Suprapubic skin (tissue), 4 donors: Measurements from ENCODE around the gene HCN2. TPM values are rescaled to one million over a fixed set of nuclear protein-coding genes. Genes with fewer than 3 reads are reported as not detected.

Source experiments
- DNase-seq, 2 donors: peaks; one replicate each; pipeline ENCODE4 v3.0.0-alpha.2; 2019; ENCODE audit warnings: low spot score in 2 of 2
- H3K27ac ChIP-seq: fragments of 200-600 bp; sonication (generic); one replicate; pipeline ENCODE4 v1.5.1; 2019
- H3K27me3 ChIP-seq: fragments of 200-600 bp; sonication (generic); one replicate; pipeline ENCODE4 v1.5.1; 2019
- H3K36me3 ChIP-seq: fragments of 200-600 bp; sonication (generic); one replicate; pipeline ENCODE4 v1.5.1; 2019
- H3K4me1 ChIP-seq: fragments of 200-600 bp; sonication (generic); one replicate; pipeline ENCODE4 v1.5.1; 2019
- H3K4me3 ChIP-seq: fragments of 200-600 bp; sonication (generic); one replicate; pipeline ENCODE4 v1.5.1; 2019; ENCODE audit warnings: mild to moderate bottlenecking
- H3K9me3 ChIP-seq: fragments of 200-600 bp; sonication (generic); one replicate; pipeline ENCODE4 v1.5.1; 2019
- CTCF ChIP-seq, 2 donors: fragments of 200-600 bp in 1 of 2; fragments of 450-650 bp in 1 of 2; sonication (generic) in 1 of 2; IDR thresholded peaks; one replicate each; pipeline ENCODE4 v1.5.1; 2016 to 2019; ENCODE audit warnings: antibody characterized with exemption in 2 of 2, mild to moderate bottlenecking in 1 of 2, moderate library complexity in 1 of 2
- EP300 ChIP-seq: sonication (generic); formaldehyde crosslinking; IDR thresholded peaks from one replicate; pipeline ENCODE4 v1.6.1; 2017; ENCODE audit warnings: antibody characterized with exemption
- POLR2A ChIP-seq, 2 donors: fragments of 450-650 bp; IDR thresholded peaks; one replicate each; pipeline ENCODE4 v1.6.1; 2017; ENCODE audit warnings: antibody characterized with exemption in 2 of 2, mild to moderate bottlenecking in 2 of 2, moderate library complexity in 2 of 2
- POLR2AphosphoS5 ChIP-seq, 3 donors: sonication (generic); formaldehyde crosslinking; IDR thresholded peaks; one replicate each; pipeline ENCODE4 v1.6.1; 2017; ENCODE audit warnings: antibody characterized with exemption in 3 of 3
- WGBS: methylation state at CpG from one replicate; pipeline ENCODE4 v1.1.5; 2018; 5-methylcytosine and 5-hydroxymethylcytosine counted together
- total RNA-seq, 4 donors: library from RNA; depleted of rRNA; stranded (reverse); fragments of >200 nt; gene quantifications; one replicate each; pipeline ENCODE4 v1.1.0, GENCODE V29; 2016

Gene HCN2
- total RNA-seq, 4 donors from 2014 or later: 0.11 to 1.7 (median 0.81) TPM

- Histone ChIP-seq H3K27me3 (peaks cover 11% of the 10 kb centered on the region), H3K4me1 (peaks cover 27% of the 10 kb centered on the region), H3K9me3 (no peaks in the 10 kb centered on the region), H3K27ac (peak overlapping the region; percentile 18), H3K4me3 (peak overlapping the region; percentile 28), H3K36me3 (no peaks in the 10 kb centered on the region)
- no peak for TF ChIP-seq POLR2AphosphoS5 (IDR thresholded peaks at IDR 0.05)
- no peak for TF ChIP-seq EP300
- no peak for TF ChIP-seq POLR2A (IDR thresholded peaks at IDR 0.05)
- TF ChIP-seq CTCF (IDR thresholded peaks at IDR 0.05): no peak
- WGBS: 22% methylated on average over 29 of the region's 36 CpGs
- DNase-seq: no peak
These were observed 21.3 kb downstream of the HCN2 start for GRCh38 chr19:610801-611480.

GRCh38 chr19:611481-611868, 21.8 kb downstream of the HCN2 start:
- 81% methylated on average over 4 of the region's 13 CpGs for WGBS
- H3K4me1 ChIP-seq: peaks cover 30% of the 10 kb centered on the region
- peak overlapping the region; percentile 28 for H3K4me3 ChIP-seq
- TF ChIP-seq CTCF (IDR thresholded peaks at IDR 0.05) (no peak), EP300 (no peak), POLR2A (IDR thresholded peaks at IDR 0.05) (no peak), POLR2AphosphoS5 (IDR thresholded peaks at IDR 0.05) (no peak)
- DNase-seq: no peak
- H3K9me3 ChIP-seq: no peaks in the 10 kb centered on the region
- H3K27ac ChIP-seq: no peak overlapping the region
- no peaks in the 10 kb centered on the region for H3K36me3 ChIP-seq
- peaks cover 11% of the 10 kb centered on the region for H3K27me3 ChIP-seq

- DNase-seq: no peak
- H3K27me3 ChIP-seq: peaks cover 16% of the 10 kb centered on the region
- TF ChIP-seq POLR2A (IDR thresholded peaks at IDR 0.05) (no peak), EP300 (no peak), CTCF (IDR thresholded peaks at IDR 0.05) (no peak)
- peaks cover 33% of the 10 kb centered on the region for H3K4me1 ChIP-seq
- no peak overlapping the region for H3K4me3 ChIP-seq
- H3K27ac ChIP-seq: no peak overlapping the region
- peaks cover 8% of the 10 kb centered on the region for H3K36me3 ChIP-seq
- WGBS: 92% methylated on average over 31 of the region's 33 CpGs
- H3K9me3 ChIP-seq: no peaks in the 10 kb centered on the region
These were observed 23.3 kb downstream of the HCN2 start for GRCh38 chr19:612941-613340.

GRCh38 chr19:613732-614567, 24.3 kb downstream of the HCN2 start:
- no peak overlapping the region for H3K27ac ChIP-seq
- WGBS: 80% methylated on average over 37 of the region's 54 CpGs
- H3K4me1 ChIP-seq: peaks cover 31% of the 10 kb centered on the region
- no peak for DNase-seq
- H3K27me3 ChIP-seq: peaks cover 10% of the 10 kb centered on the region
- no peaks in the 10 kb centered on the region for H3K9me3 ChIP-seq
- TF ChIP-seq POLR2AphosphoS5 (IDR thresholded peaks at IDR 0.05) (no peak), EP300 (no peak), CTCF (IDR thresholded peaks at IDR 0.05) (no peak), POLR2A (IDR thresholded peaks at IDR 0.05) (no peak)
- H3K4me3 ChIP-seq: no peak overlapping the region
- H3K36me3 ChIP-seq: peaks cover 18% of the 10 kb centered on the region

GRCh38 chr19:615619-616018, 25.9 kb downstream of the HCN2 start:
- H3K4me1 ChIP-seq: peaks cover 18% of the 10 kb centered on the region
- H3K27me3 ChIP-seq: peaks cover 4% of the 10 kb centered on the region
- H3K9me3 ChIP-seq: no peaks in the 10 kb centered on the region
- DNase-seq: no peak
- no peak overlapping the region for H3K27ac ChIP-seq
- no peak for TF ChIP-seq POLR2A (IDR thresholded peaks at IDR 0.05)
- TF ChIP-seq EP300: no peak
- no peak for TF ChIP-seq CTCF (IDR thresholded peaks at IDR 0.05)
- TF ChIP-seq POLR2AphosphoS5 (IDR thresholded peaks at IDR 0.05): no peak
- H3K4me3 ChIP-seq: no peak overlapping the region
- 58% methylated on average over 11 of the region's 33 CpGs for WGBS
- H3K36me3 ChIP-seq: peaks cover 35% of the 10 kb centered on the region
